Measurements from ENCODE around the gene C6orf89. TPM values are rescaled to one million over a fixed set of nuclear protein-coding genes. Genes with fewer than 3 reads are reported as not detected.

The C6orf89 gene
- total and polyA plus RNA-seq, 2 of the 13 experiments (the other 11 are each of a cell fraction or from before 2014, with no cell fraction given), result 22.1 to 32.2 TPM

- no peak for TF ChIP-seq ZBTB37 (CRISPR knock-in tag; IDR thresholded peaks at IDR 0.05)
- TF ChIP-seq ZSCAN21 (CRISPR knock-in tag; IDR thresholded peaks at IDR 0.05; ENCODE audit: borderline replicate concordance), result peak; percentile 66; the same call in 1 of the 2 replicates
- no peak for TF ChIP-seq ZNF121 (CRISPR knock-in tag; IDR thresholded peaks at IDR 0.05)
- 0 out of 2 replicates have a peak, but pooled peaks have one; percentile 24 for TF ChIP-seq ZNF850 (CRISPR knock-in tag; conservative IDR thresholded peaks at IDR 0.05)
- 0 out of 2 replicates have a peak, but pooled peaks have one; percentile 52 for TF ChIP-seq SATB2 (CRISPR knock-in tag; IDR thresholded peaks at IDR 0.05)
- no peak for TF ChIP-seq ZNF552 (CRISPR knock-in tag; IDR thresholded peaks at IDR 0.05; ENCODE audit: borderline replicate concordance)
- TF ChIP-seq CBX2 (IDR thresholded peaks at IDR 0.05; ENCODE audit: low read depth, low read length), result no peak
- peak; percentile 78; the same call in 1 of the 2 replicates for TF ChIP-seq CBX2 (CRISPR knock-in tag; IDR thresholded peaks at IDR 0.05; ENCODE audit: low read depth)
- TF ChIP-seq ZNF317 (CRISPR knock-in tag; IDR thresholded peaks at IDR 0.05), result 0 out of 2 replicates have a peak, but pooled peaks have one; percentile 51
- TF ChIP-seq HNRNPH1 (optimal IDR thresholded peaks at IDR 0.05; ENCODE audit: low read depth, low read length), result no peak
- 0 out of 2 replicates have a peak, but pooled peaks have one; percentile 34 for TF ChIP-seq ZFY (CRISPR knock-in tag; IDR thresholded peaks at IDR 0.05)
- no peak for TF ChIP-seq PCBP1 (IDR thresholded peaks at IDR 0.05; ENCODE audit: borderline replicate concordance, low read depth, low read length)
- no peak for TF ChIP-seq SNAPC5 (CRISPR knock-in tag; IDR thresholded peaks at IDR 0.05; ENCODE audit: borderline replicate concordance)
- TF ChIP-seq KDM4B (CRISPR knock-in tag; IDR thresholded peaks at IDR 0.05), result no peak
- TF ChIP-seq ZFAT (CRISPR knock-in tag; conservative IDR thresholded peaks at IDR 0.05), result no peak
- TF ChIP-seq CCDC6 (CRISPR knock-in tag; IDR thresholded peaks at IDR 0.05), result no peak
- no peak for TF ChIP-seq ZBTB7B (CRISPR knock-in tag; IDR thresholded peaks at IDR 0.05)
- TF ChIP-seq PLSCR1 (CRISPR knock-in tag; IDR thresholded peaks at IDR 0.05; ENCODE audit: borderline replicate concordance), result no peak
- TF ChIP-seq KDM2A (CRISPR knock-in tag; IDR thresholded peaks at IDR 0.05; ENCODE audit: borderline replicate concordance, low read depth), result no peak; the same call in 1 of the 2 replicates
- TF ChIP-seq, protein P1, sequence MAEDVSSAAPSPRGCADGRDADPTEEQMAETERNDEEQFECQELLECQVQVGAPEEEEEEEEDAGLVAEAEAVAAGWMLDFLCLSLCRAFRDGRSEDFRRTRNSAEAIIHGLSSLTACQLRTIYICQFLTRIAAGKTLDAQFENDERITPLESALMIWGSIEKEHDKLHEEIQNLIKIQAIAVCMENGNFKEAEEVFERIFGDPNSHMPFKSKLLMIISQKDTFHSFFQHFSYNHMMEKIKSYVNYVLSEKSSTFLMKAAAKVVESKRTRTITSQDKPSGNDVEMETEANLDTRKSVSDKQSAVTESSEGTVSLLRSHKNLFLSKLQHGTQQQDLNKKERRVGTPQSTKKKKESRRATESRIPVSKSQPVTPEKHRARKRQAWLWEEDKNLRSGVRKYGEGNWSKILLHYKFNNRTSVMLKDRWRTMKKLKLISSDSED (CRISPR knock-in tag; IDR thresholded peaks at IDR 0.05), result no peak
- no peak for TF ChIP-seq KMT2A (CRISPR knock-in tag; IDR thresholded peaks at IDR 0.05)
- TF ChIP-seq, protein P2, sequence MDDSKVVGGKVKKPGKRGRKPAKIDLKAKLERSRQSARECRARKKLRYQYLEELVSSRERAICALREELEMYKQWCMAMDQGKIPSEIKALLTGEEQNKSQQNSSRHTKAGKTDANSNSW (CRISPR knock-in tag; IDR thresholded peaks at IDR 0.05; ENCODE audit: borderline replicate concordance), result no peak
- TF ChIP-seq, protein P3, sequence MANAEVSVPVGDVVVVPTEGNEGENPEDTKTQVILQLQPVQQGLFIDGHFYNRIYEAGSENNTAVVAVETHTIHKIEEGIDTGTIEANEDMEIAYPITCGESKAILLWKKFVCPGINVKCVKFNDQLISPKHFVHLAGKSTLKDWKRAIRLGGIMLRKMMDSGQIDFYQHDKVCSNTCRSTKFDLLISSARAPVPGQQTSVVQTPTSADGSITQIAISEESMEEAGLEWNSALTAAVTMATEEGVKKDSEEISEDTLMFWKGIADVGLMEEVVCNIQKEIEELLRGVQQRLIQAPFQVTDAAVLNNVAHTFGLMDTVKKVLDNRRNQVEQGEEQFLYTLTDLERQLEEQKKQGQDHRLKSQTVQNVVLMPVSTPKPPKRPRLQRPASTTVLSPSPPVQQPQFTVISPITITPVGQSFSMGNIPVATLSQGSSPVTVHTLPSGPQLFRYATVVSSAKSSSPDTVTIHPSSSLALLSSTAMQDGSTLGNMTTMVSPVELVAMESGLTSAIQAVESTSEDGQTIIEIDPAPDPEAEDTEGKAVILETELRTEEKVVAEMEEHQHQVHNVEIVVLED (CRISPR knock-in tag; IDR thresholded peaks at IDR 0.05; ENCODE audit: borderline replicate concordance), result no peak
- no peak for TF ChIP-seq TOPORS (CRISPR knock-in tag; IDR thresholded peaks at IDR 0.05)
These were observed 45.0 kb upstream of the C6orf89 start (continued) for GRCh38 chr6:36840432-36841403.

Data from HepG2 (cell line).